ENCODE measurements around the gene SBNO2. TPM values are rescaled to one million over a fixed set of nuclear protein-coding genes. Genes with fewer than 3 reads are reported as not detected.

The SBNO2 gene
- total RNA-seq, 1 donor from 2014 or later: 40.9 TPM

GRCh38 chr19:1082928-1083816, 90.9 kb downstream of the SBNO2 start:
- Mint-ChIP-seq H3K4me1 (ENCODE audit: low read depth) (no peaks in the 10 kb centered on the region), H3K36me3 (ENCODE audit: insufficient read depth) (peaks cover 7% of the 10 kb centered on the region), H3K4me3 (ENCODE audit: low read depth) (peak overlapping the region; percentile 72), H3K9me3 (ENCODE audit: low read depth) (no peaks in the 10 kb centered on the region), H3K27ac (no peak overlapping the region), H3K27me3 (no peaks in the 10 kb centered on the region)
- DNase-seq (ENCODE audit: low spot score, unreplicated experiment): no peak
- no peak for TF ChIP-seq CTCF (IDR thresholded peaks at IDR 0.05; ENCODE audit: unreplicated experiment)

DNA sequence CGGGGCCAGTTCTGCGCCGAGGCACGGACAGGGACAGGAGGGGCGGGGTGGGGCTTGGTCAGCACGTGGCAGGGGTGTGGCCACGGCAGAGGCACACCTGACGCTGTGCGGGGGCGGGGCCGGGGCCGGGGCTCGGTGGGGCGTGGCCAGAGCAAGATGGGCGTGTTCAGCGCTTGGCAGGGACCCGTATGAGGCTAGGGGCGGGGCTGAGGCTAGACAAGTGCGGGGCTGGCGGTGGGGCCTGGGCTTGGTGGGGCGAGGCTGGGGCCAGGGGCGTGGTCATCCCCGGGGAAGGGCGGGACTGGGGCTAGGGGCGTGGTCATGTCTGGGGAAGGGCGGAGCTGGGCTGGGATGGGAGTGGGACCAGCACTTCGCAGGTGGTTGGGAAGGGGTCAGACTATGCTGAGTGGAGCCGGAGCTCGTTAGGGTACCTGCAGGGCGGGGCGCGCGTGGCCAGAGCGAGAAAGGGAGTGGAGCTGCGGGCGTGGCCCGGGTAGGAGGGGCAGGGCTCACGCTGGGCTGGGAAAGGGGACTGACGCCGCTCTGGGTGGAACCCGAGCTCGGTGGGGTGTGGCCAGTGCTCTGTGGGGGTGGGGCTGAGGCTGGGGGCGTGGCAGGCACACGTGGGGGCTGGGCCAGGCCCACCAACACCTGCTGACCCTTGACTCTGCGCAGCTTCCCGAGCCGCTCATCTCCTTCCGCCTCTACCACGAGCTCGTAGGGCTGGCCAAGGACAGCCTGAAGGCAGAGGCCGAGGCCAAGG, 91.7 kb downstream of the SBNO2 start:
- TF ChIP-seq CTCF (IDR thresholded peaks at IDR 0.05; ENCODE audit: unreplicated experiment): no peak
- Mint-ChIP-seq H3K27me3 (no peaks in the 10 kb centered on the region), H3K4me3 (ENCODE audit: low read depth) (peak overlapping the region; percentile 72), H3K4me1 (ENCODE audit: low read depth) (no peaks in the 10 kb centered on the region), H3K36me3 (ENCODE audit: insufficient read depth) (peaks cover 4% of the 10 kb centered on the region), H3K27ac (peak overlapping the region; percentile 71), H3K9me3 (ENCODE audit: low read depth) (no peaks in the 10 kb centered on the region)
- peak; percentile 93 for DNase-seq (ENCODE audit: low spot score, unreplicated experiment)

GRCh38 chr19:1081301-1082164, 92.5 kb downstream of the SBNO2 start:
- H3K4me1 Mint-ChIP-seq (ENCODE audit: low read depth): no peaks in the 10 kb centered on the region
- peak overlapping the region; percentile 62 for H3K27ac Mint-ChIP-seq
- DNase-seq (ENCODE audit: low spot score, unreplicated experiment): no peak
- TF ChIP-seq CTCF (IDR thresholded peaks at IDR 0.05; ENCODE audit: unreplicated experiment): peak; percentile 43
- H3K4me3 Mint-ChIP-seq (ENCODE audit: low read depth): peak overlapping the region; percentile 42
- no peaks in the 10 kb centered on the region for H3K27me3 Mint-ChIP-seq
- peaks cover 4% of the 10 kb centered on the region for H3K36me3 Mint-ChIP-seq (ENCODE audit: insufficient read depth)
- no peaks in the 10 kb centered on the region for H3K9me3 Mint-ChIP-seq (ENCODE audit: low read depth)

DNA sequence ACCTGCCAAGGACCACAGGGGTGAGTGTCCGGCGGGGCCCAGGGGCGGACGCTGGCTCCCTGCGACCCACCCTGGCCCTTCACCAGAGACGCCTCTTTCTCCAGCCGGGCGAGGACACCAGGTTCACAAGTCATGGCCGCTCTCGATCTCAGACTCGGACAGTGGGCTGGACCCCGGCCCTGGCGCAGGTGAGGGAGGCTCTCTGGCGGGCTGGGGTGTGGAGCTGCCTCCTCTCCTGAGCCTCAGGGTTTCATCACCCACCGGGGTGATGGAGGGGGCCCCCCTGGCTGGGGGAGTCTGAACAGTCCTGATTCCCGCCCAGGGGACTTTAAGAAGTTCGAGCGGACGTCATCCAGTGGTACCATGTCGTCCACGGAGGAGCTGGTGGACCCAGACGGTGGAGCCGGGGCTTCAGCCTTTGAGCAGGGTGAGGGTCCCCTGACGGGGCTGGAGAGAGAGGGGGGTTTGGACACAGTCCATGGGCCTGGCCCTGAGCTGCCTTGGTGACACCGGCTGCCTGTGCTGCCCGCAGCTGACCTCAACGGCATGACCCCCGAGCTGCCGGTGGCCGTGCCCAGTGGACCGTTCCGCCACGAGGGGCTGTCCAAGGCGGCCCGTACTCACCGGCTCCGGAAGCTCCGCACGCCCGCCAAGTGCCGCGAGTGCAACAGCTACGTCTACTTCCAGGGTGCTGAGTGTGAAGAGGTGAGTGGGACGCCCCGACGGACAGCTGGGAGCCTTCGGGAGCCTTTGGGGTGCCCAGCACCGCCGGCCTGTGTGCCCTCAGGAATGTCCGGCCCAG, 93.5 kb downstream of the SBNO2 start:
- no peak for TF ChIP-seq CTCF (IDR thresholded peaks at IDR 0.05; ENCODE audit: unreplicated experiment)
- peaks cover 4% of the 10 kb centered on the region for H3K36me3 Mint-ChIP-seq (ENCODE audit: insufficient read depth)
- DNase-seq (ENCODE audit: low spot score, unreplicated experiment): no peak
- no peak overlapping the region for H3K27ac Mint-ChIP-seq
- peaks cover 3% of the 10 kb centered on the region for H3K4me1 Mint-ChIP-seq (ENCODE audit: low read depth)
- no peak overlapping the region for H3K4me3 Mint-ChIP-seq (ENCODE audit: low read depth)
- peaks cover 2% of the 10 kb centered on the region for H3K27me3 Mint-ChIP-seq
- no peaks in the 10 kb centered on the region for H3K9me3 Mint-ChIP-seq (ENCODE audit: low read depth)
